Kidney (tissue), 14 donors: ENCODE results near the gene ASB1. TPM values are rescaled to one million over a fixed set of nuclear protein-coding genes. Genes with fewer than 3 reads are reported as not detected.
A peak's percentile ranks its signal among the peaks of the same experiment; 100 is the strongest.

ENCODE experiments used
- DNase-seq, 5 donors: peaks; one replicate each; pipeline ENCODE4 v3.0.0-alpha.2; 2013 to 2020
- FAIRE-seq: peaks from 2 replicates; lab custom pipeline; 2012; peaks lifted over from hg19 to GRCh38; lab: Jason Lieb, UNC
- H3K27ac ChIP-seq, 2 donors: one replicate each; pipeline ENCODE4 v1.7.0; 2013; ENCODE audit warnings: low read depth in 2 of 2, low read length in 2 of 2, inconsistent platforms in 1 of 2
- H3K27me3 ChIP-seq: one replicate; pipeline ENCODE4 v1.7.1; 2013; ENCODE audit warnings: low read length, inconsistent platforms; ENCODE audit not compliant: control insufficient read depth, insufficient read depth
- H3K36me3 ChIP-seq, 3 donors: one replicate each; pipeline versions ENCODE4 v1.7.0 to v1.7.1; 2013; ENCODE audit warnings: low read length in 3 of 3, control low read depth in 1 of 3, inconsistent platforms in 1 of 3; ENCODE audit not compliant: insufficient read depth in 3 of 3, control insufficient read depth in 2 of 3
- H3K4me1 ChIP-seq, 3 donors: one replicate each; pipeline versions ENCODE4 v1.7.0 to v1.7.1; 2013; ENCODE audit warnings: low read length in 3 of 3, inconsistent platforms in 1 of 3, low read depth in 1 of 3; ENCODE audit not compliant: control insufficient read depth in 2 of 3, insufficient read depth in 2 of 3
- H3K4me3 ChIP-seq, 3 donors: one replicate each; pipeline versions ENCODE4 v1.7.0 to v1.8.1; 2013; ENCODE audit warnings: low read length in 3 of 3, control low read depth in 1 of 3, inconsistent platforms in 1 of 3
- H3K9ac ChIP-seq, 3 donors: one replicate each; pipeline versions ENCODE4 v1.7.0 to v1.7.1; 2013; ENCODE audit warnings: low read length in 3 of 3, control low read depth in 1 of 3, inconsistent platforms in 1 of 3
- H3K9me3 ChIP-seq, 3 donors: one replicate each; pipeline versions ENCODE4 v1.7.0 to v1.7.1; 2013; ENCODE audit warnings: low read length in 3 of 3, control low read depth in 1 of 3, inconsistent platforms in 1 of 3; ENCODE audit not compliant: control insufficient read depth in 2 of 3, insufficient read depth in 1 of 3
- CTCF ChIP-seq: IDR thresholded peaks from 3 replicates; pipeline ENCODE4 v1.5.1; 2012; ENCODE audit warnings: mild to moderate bottlenecking, moderate library complexity, borderline replicate concordance; ENCODE audit not compliant: insufficient read depth; ENCODE audit errors: extremely low read depth
- intact Hi-C: fragments of 100-400 bp; cut with DNase I; formaldehyde crosslinking; loops from one replicate; pipeline ENCODE4 v1.11.1; 2022
- polyA plus RNA-seq: library from polyadenylated mRNA; stranded (reverse); fragments of 350-450 nt; fragmentation: Illumina TruSeq; extraction: RNeasy Lipid Tissue Mini Kit (QIAGEN cat#74804); gene quantifications from one replicate; pipeline ENCODE4 v1.2.3, GENCODE V29; 2014; ENCODE audit warnings: low read depth, low replicate concordance; ENCODE audit not compliant: insufficient read depth
- total RNA-seq: library from RNA; stranded (reverse); fragmentation: NEBNext Ultra II Directional; extraction: Animal tissue kit (Norgen Biotek cat#: 25700); gene quantifications from one replicate; pipeline ENCODE4 v1.2.1, GENCODE V29; 2021
- donor health status: control.
- donor health status: control.
- donor health status: control.
- donor health status: control.
- donor health status: control.
- donor health status: DM: yes; HTN: yes; CAD: no.
- donor health status: Normal renal cell carcinoma (clear cell type).

ASB1 gene
- total and polyA plus RNA-seq, 2 donors from 2014 or later, result 28.1 to 29.4 TPM

DNA sequence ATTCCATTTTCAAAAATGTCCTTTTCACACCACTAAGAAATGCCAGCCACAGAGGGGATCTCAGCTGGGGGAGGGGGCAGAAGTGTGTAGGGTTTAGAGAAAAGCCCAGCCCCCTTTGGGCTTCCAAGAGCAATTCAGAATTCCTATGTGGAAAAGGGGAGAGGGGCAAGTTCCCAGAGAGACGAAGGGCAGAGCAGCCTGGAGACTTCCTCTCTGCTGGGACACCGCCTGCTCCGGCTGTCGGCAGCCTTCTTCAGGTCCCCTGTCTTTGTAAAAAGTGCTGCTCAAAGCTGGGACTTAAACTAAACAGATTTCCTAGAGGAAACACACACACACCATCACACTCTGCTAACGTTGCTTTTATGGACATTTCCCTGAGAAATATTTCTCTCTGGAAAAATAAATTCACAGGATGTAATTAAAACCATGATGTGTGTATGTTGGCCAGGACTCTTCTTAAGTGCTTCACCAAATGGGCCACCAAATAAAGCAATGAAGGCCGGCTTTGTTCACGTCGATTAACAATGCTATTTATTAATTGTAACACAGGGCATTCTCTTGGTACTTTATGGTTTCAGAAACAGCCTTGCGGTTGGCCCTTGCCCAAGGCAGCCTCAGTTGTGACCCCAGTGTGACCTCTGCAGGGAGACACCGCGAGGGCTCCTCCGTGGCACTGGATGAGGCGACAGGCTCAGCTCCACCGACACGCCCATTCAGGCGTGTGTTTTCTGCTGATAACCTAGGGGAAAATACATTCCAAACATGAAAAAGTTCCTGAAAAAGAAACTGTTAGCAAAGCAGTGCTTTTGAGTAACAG is 5.6 kb upstream of the ASB1 start:
- intact Hi-C loops, result no loop called here

DNA sequence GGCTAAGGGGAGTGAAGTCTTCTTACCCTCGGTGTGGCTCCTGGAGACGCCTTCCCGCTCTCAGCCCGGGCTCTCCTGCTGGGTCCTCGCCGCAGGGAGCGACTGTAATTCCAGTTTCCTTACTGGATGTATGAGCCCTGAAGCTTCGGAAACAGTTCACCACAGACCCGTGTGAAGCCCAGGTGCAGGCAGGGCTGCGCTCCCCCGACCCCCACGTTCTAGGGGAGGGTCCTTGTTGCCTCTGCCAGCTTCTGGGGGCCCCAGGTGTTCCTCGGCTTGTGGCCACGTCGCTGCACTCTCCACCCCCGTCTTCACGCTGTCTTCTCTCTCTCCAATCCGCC is 5.1 kb upstream of the ASB1 start:
- FAIRE-seq (no peak), DNase-seq (no peak)
- Histone ChIP-seq H3K27me3 (no peaks in the 10 kb centered on the region), H3K4me1 (peaks cover 0 to 6% (median 3%) of the 10 kb centered on the region in 3 donors), H3K36me3 (no peaks in the 10 kb centered on the region), H3K27ac (no peak overlapping the region), H3K9me3 (no peaks in the 10 kb centered on the region), H3K9ac (no peak overlapping the region), H3K4me3 (no peak overlapping the region)
- TF ChIP-seq CTCF, result no peak
- intact Hi-C loops, result no loop called here

More for the DNA sequence above, 5.6 kb upstream of the ASB1 start:
- Histone ChIP-seq H3K27me3 (no peaks in the 10 kb centered on the region), H3K4me1 (peaks cover 0 to 4% (median 3%) of the 10 kb centered on the region in 3 donors), H3K36me3 (no peaks in the 10 kb centered on the region), H3K4me3 (no peak overlapping the region), H3K9ac (no peak overlapping the region), H3K27ac (no peak overlapping the region), H3K9me3 (peaks cover 0 to 4% (median 0%) of the 10 kb centered on the region in 3 donors)
- TF ChIP-seq CTCF, result no peak
- no peak for FAIRE-seq
- peak in 2 of 5 donors; percentile 34 to 54 for DNase-seq

DNA sequence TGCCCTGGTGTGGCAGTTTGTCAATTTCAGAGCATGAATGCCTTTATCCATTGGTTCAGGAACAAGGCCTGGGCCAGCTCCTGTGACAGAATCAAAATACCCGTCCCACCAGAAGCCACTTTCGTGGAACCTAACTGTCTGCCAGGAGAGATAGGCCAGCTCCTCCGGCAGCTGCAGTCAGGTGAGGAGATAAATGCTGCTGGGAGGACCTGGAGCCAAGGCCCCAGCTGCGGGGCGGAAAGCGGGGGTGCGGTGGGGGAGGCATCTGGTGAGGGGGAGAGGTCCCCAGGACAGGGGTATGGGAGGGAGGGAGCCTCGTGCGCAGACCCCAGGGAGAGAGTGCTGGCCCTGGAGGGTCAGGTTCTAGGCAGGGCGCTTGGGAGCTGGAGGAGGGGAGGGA is 4.4 kb upstream of the ASB1 start:
- Histone ChIP-seq H3K9ac (no peak overlapping the region), H3K27me3 (no peaks in the 10 kb centered on the region), H3K9me3 (no peaks in the 10 kb centered on the region), H3K4me1 (peaks cover 0 to 6% (median 3%) of the 10 kb centered on the region in 3 donors), H3K27ac (no peak overlapping the region), H3K36me3 (no peaks in the 10 kb centered on the region), H3K4me3 (no peak overlapping the region)
- DNase-seq (peak in 1 of 5 donors; percentile 60), FAIRE-seq (no peak)
- intact Hi-C loops, result no loop called here
- TF ChIP-seq CTCF, result no peak
